Measurements from ENCODE around the gene ITGB3.

DNA sequence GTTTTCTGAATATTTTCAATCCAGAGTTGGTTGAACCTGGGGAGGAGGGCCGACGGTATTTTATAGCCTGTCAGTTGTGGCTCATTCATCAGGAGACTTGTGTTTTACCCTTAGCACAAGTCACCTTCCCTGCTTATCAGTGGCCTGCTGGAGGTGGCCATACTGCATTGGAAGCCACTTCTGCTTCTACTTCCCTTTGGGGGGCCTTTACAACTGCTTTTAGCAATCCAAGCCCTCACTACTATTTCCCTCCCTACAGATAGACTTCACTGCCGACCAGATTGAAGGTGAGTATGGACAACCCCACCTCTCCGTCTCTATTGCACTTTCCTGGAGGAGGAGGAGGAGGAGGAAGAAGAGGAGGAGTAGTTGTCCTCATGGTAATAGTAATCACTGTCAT is 40.1 kb upstream of the ITGB3 start:
- TF ChIP-seq, protein P1, sequence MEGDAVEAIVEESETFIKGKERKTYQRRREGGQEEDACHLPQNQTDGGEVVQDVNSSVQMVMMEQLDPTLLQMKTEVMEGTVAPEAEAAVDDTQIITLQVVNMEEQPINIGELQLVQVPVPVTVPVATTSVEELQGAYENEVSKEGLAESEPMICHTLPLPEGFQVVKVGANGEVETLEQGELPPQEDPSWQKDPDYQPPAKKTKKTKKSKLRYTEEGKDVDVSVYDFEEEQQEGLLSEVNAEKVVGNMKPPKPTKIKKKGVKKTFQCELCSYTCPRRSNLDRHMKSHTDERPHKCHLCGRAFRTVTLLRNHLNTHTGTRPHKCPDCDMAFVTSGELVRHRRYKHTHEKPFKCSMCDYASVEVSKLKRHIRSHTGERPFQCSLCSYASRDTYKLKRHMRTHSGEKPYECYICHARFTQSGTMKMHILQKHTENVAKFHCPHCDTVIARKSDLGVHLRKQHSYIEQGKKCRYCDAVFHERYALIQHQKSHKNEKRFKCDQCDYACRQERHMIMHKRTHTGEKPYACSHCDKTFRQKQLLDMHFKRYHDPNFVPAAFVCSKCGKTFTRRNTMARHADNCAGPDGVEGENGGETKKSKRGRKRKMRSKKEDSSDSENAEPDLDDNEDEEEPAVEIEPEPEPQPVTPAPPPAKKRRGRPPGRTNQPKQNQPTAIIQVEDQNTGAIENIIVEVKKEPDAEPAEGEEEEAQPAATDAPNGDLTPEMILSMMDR (IDR thresholded peaks at IDR 0.05): no peak
- TF ChIP-seq POLR2A (IDR thresholded peaks at IDR 0.05): no peak
